H9 (cell line): ENCODE data around the gene F13B. TPM values are rescaled to one million over a fixed set of nuclear protein-coding genes. Genes with fewer than 3 reads are reported as not detected.

Experiments
- DNase-seq: peaks from one replicate; pipeline ENCODE4 v3.0.0-alpha.2; 2017
- H2AFZ ChIP-seq: one replicate; pipeline ENCODE4 v1.6.1; 2013; ENCODE audit warnings: mild to moderate bottlenecking, low read length, control low read depth, moderate library complexity
- H2AK5ac ChIP-seq: 2 replicates; pipeline ENCODE4 v1.6.1; 2013; ENCODE audit warnings: low read length, control low read depth, mixed read lengths; ENCODE audit not compliant: insufficient read length
- H2BK120ac ChIP-seq: one replicate; pipeline ENCODE4 v1.6.1; 2013; ENCODE audit warnings: low read depth, mild to moderate bottlenecking, low read length, control low read depth, inconsistent platforms; ENCODE audit not compliant: poor library complexity, severe bottlenecking
- H2BK12ac ChIP-seq: 2 replicates; pipeline ENCODE4 v1.6.1; 2013; ENCODE audit warnings: low read length, control low read depth, mixed read lengths, low read depth; ENCODE audit not compliant: insufficient read length
- H2BK15ac ChIP-seq: 2 replicates; pipeline ENCODE4 v1.6.1; 2013; ENCODE audit warnings: low read depth, low read length, control low read depth
- H2BK20ac ChIP-seq: one replicate; pipeline ENCODE4 v1.6.1; 2013; ENCODE audit warnings: low read depth, mild to moderate bottlenecking, low read length, control low read depth, inconsistent platforms; ENCODE audit not compliant: poor library complexity, severe bottlenecking
- H2BK5ac ChIP-seq: 2 replicates; pipeline ENCODE4 v1.6.1; 2013; ENCODE audit warnings: low read length, control low read depth, mixed read lengths; ENCODE audit not compliant: insufficient read length
- H3K14ac ChIP-seq: 2 replicates; pipeline ENCODE4 v1.6.1; 2013; ENCODE audit warnings: low read length, control low read depth; ENCODE audit not compliant: insufficient read depth
- H3K18ac ChIP-seq: 2 replicates; pipeline ENCODE4 v1.6.1; 2013; ENCODE audit warnings: low read depth, mild to moderate bottlenecking, mixed read lengths, low read length, control low read depth; ENCODE audit not compliant: insufficient read length
- H3K23ac ChIP-seq: 2 replicates; pipeline ENCODE4 v1.6.1; 2013; ENCODE audit warnings: low read length, control low read depth, mixed read lengths, low read depth; ENCODE audit not compliant: insufficient read length
- H3K23me2 ChIP-seq: 2 replicates; pipeline ENCODE4 v1.6.1; 2013; ENCODE audit warnings: low read depth, mild to moderate bottlenecking, mixed read lengths, low read length, control low read depth; ENCODE audit not compliant: insufficient read length, poor library complexity, severe bottlenecking
- H3K27ac ChIP-seq: 2 replicates; pipeline ENCODE4 v1.5.1; 2013; ENCODE audit warnings: low read length, control low read depth, mixed read lengths, low read depth; ENCODE audit not compliant: insufficient read length
- H3K27me3 ChIP-seq: 2 replicates; pipeline ENCODE4 v1.6.1; 2013; ENCODE audit warnings: low read length, control low read depth, inconsistent platforms; ENCODE audit not compliant: insufficient read depth
- H3K4ac ChIP-seq: 2 replicates; pipeline ENCODE4 v1.6.1; 2013; ENCODE audit warnings: low read depth, mild to moderate bottlenecking, control low read depth, inconsistent platforms, low read length, moderate library complexity
- H3K4me1 ChIP-seq: 2 replicates; pipeline ENCODE4 v1.6.1; 2013; ENCODE audit warnings: low read length, control low read depth, inconsistent platforms; ENCODE audit not compliant: insufficient read depth
- H3K4me2 ChIP-seq: 2 replicates; pipeline ENCODE4 v1.6.1; 2013; ENCODE audit warnings: low read length, control low read depth, mixed read lengths; ENCODE audit not compliant: insufficient read length, insufficient read depth
- H3K56ac ChIP-seq: 2 replicates; pipeline ENCODE4 v1.6.1; 2013; ENCODE audit warnings: low read depth, mild to moderate bottlenecking, mixed read lengths, low read length, control low read depth; ENCODE audit not compliant: insufficient read length
- H3K79me1 ChIP-seq: 2 replicates; pipeline ENCODE4 v1.6.1; 2013; ENCODE audit warnings: low read depth, mild to moderate bottlenecking, moderate library complexity, low read length, control low read depth, inconsistent platforms; ENCODE audit not compliant: insufficient read depth, poor library complexity, severe bottlenecking
- H3K79me2 ChIP-seq: 2 replicates; pipeline ENCODE4 v1.6.1; 2013; ENCODE audit warnings: low read length, control low read depth, inconsistent platforms; ENCODE audit not compliant: insufficient read depth
- H3K9ac ChIP-seq: 2 replicates; pipeline ENCODE4 v1.6.1; 2013; ENCODE audit warnings: low read length, control low read depth, mixed read lengths; ENCODE audit not compliant: insufficient read length; ENCODE audit errors: extremely low read depth
- H3K9me3 ChIP-seq: one replicate; pipeline ENCODE4 v1.6.1; 2013; ENCODE audit warnings: low read depth, low read length, inconsistent platforms; ENCODE audit not compliant: control insufficient read depth
- H3T11ph ChIP-seq: one replicate; pipeline ENCODE4 v1.6.1; 2013; ENCODE audit warnings: mild to moderate bottlenecking, low read length, control low read depth, inconsistent platforms
- H4K20me1 ChIP-seq: one replicate; pipeline ENCODE4 v1.6.1; 2013; ENCODE audit not compliant: control insufficient read depth, insufficient read length, insufficient read depth
- H4K5ac ChIP-seq: 2 replicates; pipeline ENCODE4 v1.6.1; 2013; ENCODE audit warnings: low read depth, mild to moderate bottlenecking, mixed read lengths, low read length, control low read depth; ENCODE audit not compliant: insufficient read length
- H4K8ac ChIP-seq: replicated peaks from 2 replicates; pipeline ENCODE4 v1.6.1; 2013; ENCODE audit warnings: low read length, control low read depth, mixed read lengths, low read depth; ENCODE audit not compliant: insufficient read length
- H4K91ac ChIP-seq: 2 replicates; pipeline ENCODE4 v1.6.1; 2013; ENCODE audit warnings: low read depth, mild to moderate bottlenecking, moderate library complexity, mixed read lengths, low read length, control low read depth; ENCODE audit not compliant: insufficient read length
- H3K27ac Mint-ChIP-seq, 3 experiments: 2 replicates in 2 of 3; 3 replicates in 1 of 3; pipeline ENCODE4 v1.8.0; 2020 to 2021; ENCODE audit warnings: mixed read lengths in 3 of 3, mild to moderate bottlenecking in 1 of 3, moderate library complexity in 1 of 3
- H3K27me3 Mint-ChIP-seq: 2 replicates; pipeline ENCODE4 v1.8.0; 2021; ENCODE audit warnings: low read depth, mild to moderate bottlenecking, moderate library complexity, mixed read lengths
- H3K36me3 Mint-ChIP-seq, 3 experiments: 2 replicates in 2 of 3; 3 replicates in 1 of 3; pipeline ENCODE4 v1.8.0; 2020 to 2021; ENCODE audit warnings: low read depth in 3 of 3, mixed read lengths in 3 of 3; ENCODE audit not compliant: insufficient read depth in 1 of 3
- H3K4me1 Mint-ChIP-seq, 2 experiments: 2 replicates each; pipeline ENCODE4 v1.8.0; 2020; ENCODE audit warnings: mixed read lengths in 2 of 2
- H3K4me3 Mint-ChIP-seq, 2 experiments: 2 replicates in 1 of 2; 3 replicates in 1 of 2; pipeline ENCODE4 v1.8.0; 2020 to 2021; ENCODE audit warnings: mild to moderate bottlenecking in 2 of 2, mixed read lengths in 2 of 2, moderate library complexity in 1 of 2
- H3K9me3 Mint-ChIP-seq, 2 experiments: 2 replicates in 1 of 2; 3 replicates in 1 of 2; pipeline ENCODE4 v1.8.0; 2020; ENCODE audit warnings: mild to moderate bottlenecking in 2 of 2, mixed read lengths in 2 of 2, moderate library complexity in 1 of 2
- WGBS: extraction: QIAGEN DNeasy Blood & Tissue Kit; methylation state at CpG from one replicate; pipeline ENCODE4 v1.1.7; 2013; ENCODE audit warnings: missing lambda C conversion rate, low lambda C conversion rate, mixed read lengths; ENCODE audit not compliant: insufficient read length; ENCODE audit errors: extremely low coverage; 5-methylcytosine and 5-hydroxymethylcytosine counted together
- total RNA-seq: library from RNA; stranded (reverse); gene quantifications from 2 replicates; pipeline ENCODE4 v1.2.1, GENCODE V29; 2021
- TF ChIP-seq, protein P1 (sequence below): fragments of 200-600 bp; sonication (generic); conservative IDR thresholded peaks from 3 replicates; pipeline ENCODE4 v1.8.0; 2021; ENCODE audit warnings: antibody characterized with exemption, mild to moderate bottlenecking

Gene F13B
- total RNA-seq, 1 experiment from 2014 or later = not detected

DNA sequence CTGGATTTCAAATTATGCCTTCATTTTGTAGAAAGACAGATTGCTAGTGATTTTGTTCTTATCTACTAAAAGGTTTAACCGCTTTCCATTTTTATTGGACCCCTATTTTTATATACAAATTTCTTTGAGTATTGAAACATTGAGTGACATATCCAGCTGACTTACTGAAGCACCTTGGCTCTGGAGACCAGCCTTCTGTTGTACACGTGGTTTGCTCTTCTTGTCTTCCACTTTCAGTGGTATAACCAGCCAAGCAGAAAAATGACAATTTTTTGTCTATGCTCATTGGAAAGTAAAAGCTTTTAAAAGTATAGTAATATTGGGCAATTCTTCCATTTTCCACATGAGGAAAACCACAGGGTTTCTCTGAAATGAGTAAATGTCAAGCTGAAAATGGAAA, 4.4 kb downstream of the F13B start:
- Mint-ChIP-seq H3K27ac (no peak overlapping the region), H3K4me1 (no peaks in the 10 kb centered on the region), H3K27me3 (no peaks in the 10 kb centered on the region), H3K9me3 (no peaks in the 10 kb centered on the region), H3K4me3 (no peak overlapping the region), H3K36me3 (no peaks in the 10 kb centered on the region)
- no peak overlapping the region for H4K8ac ChIP-seq
- H2AFZ ChIP-seq = no peak overlapping the region
- no peak overlapping the region for H3K9ac ChIP-seq
- TF ChIP-seq, protein P1, sequence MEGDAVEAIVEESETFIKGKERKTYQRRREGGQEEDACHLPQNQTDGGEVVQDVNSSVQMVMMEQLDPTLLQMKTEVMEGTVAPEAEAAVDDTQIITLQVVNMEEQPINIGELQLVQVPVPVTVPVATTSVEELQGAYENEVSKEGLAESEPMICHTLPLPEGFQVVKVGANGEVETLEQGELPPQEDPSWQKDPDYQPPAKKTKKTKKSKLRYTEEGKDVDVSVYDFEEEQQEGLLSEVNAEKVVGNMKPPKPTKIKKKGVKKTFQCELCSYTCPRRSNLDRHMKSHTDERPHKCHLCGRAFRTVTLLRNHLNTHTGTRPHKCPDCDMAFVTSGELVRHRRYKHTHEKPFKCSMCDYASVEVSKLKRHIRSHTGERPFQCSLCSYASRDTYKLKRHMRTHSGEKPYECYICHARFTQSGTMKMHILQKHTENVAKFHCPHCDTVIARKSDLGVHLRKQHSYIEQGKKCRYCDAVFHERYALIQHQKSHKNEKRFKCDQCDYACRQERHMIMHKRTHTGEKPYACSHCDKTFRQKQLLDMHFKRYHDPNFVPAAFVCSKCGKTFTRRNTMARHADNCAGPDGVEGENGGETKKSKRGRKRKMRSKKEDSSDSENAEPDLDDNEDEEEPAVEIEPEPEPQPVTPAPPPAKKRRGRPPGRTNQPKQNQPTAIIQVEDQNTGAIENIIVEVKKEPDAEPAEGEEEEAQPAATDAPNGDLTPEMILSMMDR = no peak
- H2BK15ac ChIP-seq = no peak overlapping the region
- H3K27me3 ChIP-seq = no peaks in the 10 kb centered on the region
- H3K14ac ChIP-seq = no peak overlapping the region
- no peak overlapping the region for H3T11ph ChIP-seq
- no peaks in the 10 kb centered on the region for H3K9me3 ChIP-seq
- no peak for DNase-seq
- H3K27ac ChIP-seq = no peak overlapping the region
- no peak overlapping the region for H4K91ac ChIP-seq
- no peak overlapping the region for H3K4ac ChIP-seq
- H2BK5ac ChIP-seq = no peak overlapping the region
- H2AK5ac ChIP-seq = no peak overlapping the region
- no peak overlapping the region for H3K4me2 ChIP-seq
- H3K79me2 ChIP-seq = no peaks in the 10 kb centered on the region
- no peak overlapping the region for H3K18ac ChIP-seq
- H2BK12ac ChIP-seq = no peak overlapping the region
- H3K56ac ChIP-seq = no peak overlapping the region
- no peak overlapping the region for H4K5ac ChIP-seq
- no peaks in the 10 kb centered on the region for H3K23me2 ChIP-seq
- no peaks in the 10 kb centered on the region for H4K20me1 ChIP-seq
- no CpG with 5 or more reads among the region's 2 CpGs for WGBS
- no peak overlapping the region for H3K23ac ChIP-seq
- no peaks in the 10 kb centered on the region for H3K79me1 ChIP-seq
- H2BK120ac ChIP-seq = no peak overlapping the region
- H3K4me1 ChIP-seq = no peaks in the 10 kb centered on the region
- no peak overlapping the region for H2BK20ac ChIP-seq
